Activated CD4-positive, alpha-beta T cell treated with anti-CD3 and anti-CD28 coated beads, Interleukin-2, amount 50 U/mL, for 16 hours (primary cell): ENCODE data around the gene XRN1.

Experiments used
- DNase-seq: peaks from one replicate; pipeline ENCODE4 v3.0.0-alpha.2; 2020

The XRN1 gene

DNA sequence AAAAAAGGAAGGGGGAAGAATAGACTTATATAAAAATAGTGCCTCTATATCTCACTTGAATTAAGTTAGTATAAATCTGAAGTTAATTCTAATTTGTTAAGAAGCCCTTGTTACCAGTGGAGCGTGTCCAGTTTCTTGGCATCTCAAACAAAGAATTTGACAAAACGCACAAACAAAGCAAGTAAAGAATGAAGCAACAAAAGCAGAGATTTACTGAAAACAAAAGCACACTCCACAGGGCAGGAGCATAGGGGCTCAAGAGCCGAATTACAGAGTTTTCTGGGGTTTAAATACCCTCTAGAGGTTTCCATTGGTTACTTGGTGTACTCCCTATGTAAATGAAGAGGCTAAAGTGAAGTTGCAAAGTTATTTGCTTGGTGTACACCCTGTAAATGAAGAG lies 188.5 kb downstream of the XRN1 start:
- DNase-seq, result no peak

DNA sequence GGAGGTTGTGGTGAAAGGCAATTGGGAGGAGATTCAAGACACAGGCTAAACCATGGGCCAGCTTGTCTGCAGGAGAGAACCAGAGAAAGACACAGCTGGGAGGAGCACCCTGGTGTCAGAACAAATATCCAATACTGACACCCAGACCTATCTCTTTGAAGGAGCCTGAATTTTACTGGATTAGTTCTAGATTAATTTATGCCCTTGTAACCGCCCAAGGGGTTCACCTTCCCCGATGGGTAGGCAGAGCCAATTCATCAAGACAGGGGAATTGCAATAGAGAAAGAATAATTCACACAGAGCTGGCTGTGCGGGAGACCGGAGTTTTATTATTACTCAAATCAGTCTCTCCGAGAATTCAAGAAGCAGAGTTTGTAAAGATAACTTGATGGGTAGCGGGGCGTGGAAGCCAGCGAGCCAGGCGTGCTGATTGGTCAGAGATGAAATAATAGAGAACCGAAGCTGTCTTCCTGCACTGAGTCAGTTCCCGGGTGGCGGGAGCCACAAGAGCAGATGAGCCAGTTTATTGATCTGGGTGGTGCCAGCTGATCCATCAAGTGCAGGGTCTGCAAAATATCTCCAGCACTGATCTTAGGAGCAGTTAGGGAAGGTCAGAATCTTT lies 191.0 kb downstream of the XRN1 start:
- no peak for DNase-seq
